SU-DHL-6 (cell line): ENCODE measurements around the gene MNT.

Experiments
- CTCF ChIP-seq: fragments of 200-600 bp; sonication (generic); IDR thresholded peaks from one replicate; pipeline ENCODE4 v1.5.1; 2017; ENCODE audit warnings: antibody characterized with exemption, mild to moderate bottlenecking, low read length, moderate library complexity; ENCODE audit not compliant: insufficient read depth, poor library complexity, severe bottlenecking
- EZH2phosphoT487 ChIP-seq: fragments of 200-600 bp; sonication (generic), shearing (Covaris generic); conservative IDR thresholded peaks from 2 replicates; pipeline ENCODE4 v1.6.1; 2018; ENCODE audit warnings: mild to moderate bottlenecking, antibody characterized with exemption, low read length, moderate library complexity, mixed read lengths

DNA sequence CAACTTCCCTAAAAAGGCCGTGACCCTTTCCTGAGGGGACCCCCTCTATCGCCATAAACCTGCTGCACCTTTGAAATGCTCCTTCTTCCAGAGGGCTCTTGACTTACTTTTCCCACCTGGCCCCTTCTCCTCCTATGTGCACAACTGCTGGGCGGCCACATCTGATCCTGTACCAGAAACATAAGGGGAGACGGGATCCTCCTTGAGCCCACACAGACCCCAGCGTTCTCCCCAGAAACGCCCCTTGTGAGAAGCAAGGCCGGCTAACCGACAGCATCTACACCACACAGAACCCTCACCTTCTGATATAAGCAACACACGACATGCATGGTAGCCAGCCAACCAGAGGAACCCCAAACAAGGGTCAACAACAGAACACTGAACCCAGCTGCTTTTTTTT lies 14.2 kb upstream of the MNT start:
- no peak for TF ChIP-seq CTCF
- no peak for TF ChIP-seq EZH2phosphoT487
